ENCODE data around the gene GAPDHS. TPM values are rescaled to one million over a fixed set of nuclear protein-coding genes. Genes with fewer than 3 reads are reported as not detected.

Gene GAPDHS
- total RNA-seq, 3 donors from 2014 or later: not detected

DNA sequence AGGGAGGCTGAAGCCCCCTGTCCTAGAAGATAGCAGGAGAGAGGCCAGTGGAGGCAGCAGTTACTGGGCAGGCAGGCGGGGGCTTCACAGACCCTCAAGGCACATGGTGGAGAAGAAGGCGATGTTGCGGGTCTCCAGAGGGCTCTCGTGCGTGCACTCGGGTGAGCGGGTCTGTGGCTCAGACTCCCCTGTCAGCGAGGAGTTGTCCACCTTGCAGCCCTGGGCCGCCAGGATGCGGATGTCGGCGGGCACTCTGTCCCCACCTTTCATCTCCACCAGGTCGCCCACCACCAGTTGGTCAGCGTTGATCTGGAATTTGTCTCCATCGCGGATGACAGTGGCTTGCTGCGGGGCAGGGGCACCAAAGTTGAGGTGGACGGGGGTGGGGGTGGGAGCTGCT lies 27.0 kb downstream of the GAPDHS start:
- Histone ChIP-seq H3K9me3 (no peaks in the 10 kb centered on the region), H3K36me3 (ENCODE audit: low read depth) (no peaks in the 10 kb centered on the region), H3K4me3 (no peak overlapping the region), H3K4me1 (ENCODE audit: low read depth) (peaks cover 5% of the 10 kb centered on the region)
- intact Hi-C loops (cut with DNase I, micrococcal nuclease): no loop called here
- ATAC-seq (no peak), DNase-seq (no peak)
- TF ChIP-seq CTCF (IDR thresholded peaks at IDR 0.05): no peak

- DNase-seq (no peak), ATAC-seq (no peak)
- intact Hi-C loops (cut with DNase I, micrococcal nuclease): no loop called here
- Histone ChIP-seq H3K4me1 (ENCODE audit: low read depth) (peaks cover 5% of the 10 kb centered on the region), H3K9me3 (no peaks in the 10 kb centered on the region), H3K36me3 (ENCODE audit: low read depth) (no peaks in the 10 kb centered on the region), H3K4me3 (no peak overlapping the region)
- TF ChIP-seq CTCF (IDR thresholded peaks at IDR 0.05): no peak
Measured at GRCh38 chr19:35560677-35561076, 27.4 kb downstream of the GAPDHS start.

DNA sequence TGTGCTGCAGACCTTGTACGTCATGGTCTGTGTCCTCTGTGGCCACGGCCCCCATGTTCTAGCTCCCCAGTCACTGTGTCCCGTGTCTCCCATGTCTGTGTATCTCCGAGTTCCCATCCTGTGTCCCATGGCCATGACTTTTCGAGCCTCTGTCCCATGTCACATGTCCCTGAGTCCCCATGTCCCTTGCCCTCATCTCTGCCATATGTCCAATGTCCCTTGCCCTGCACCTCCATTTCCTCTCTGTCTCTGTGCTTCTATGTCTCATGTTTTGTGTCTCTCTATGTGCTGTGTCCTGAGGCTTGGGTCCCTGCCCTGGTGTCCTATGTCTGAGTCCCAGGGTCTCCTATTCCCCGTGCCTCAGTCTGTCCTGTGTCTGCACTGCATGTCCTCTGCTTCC lies 28.2 kb downstream of the GAPDHS start:
- intact Hi-C loops (cut with DNase I, micrococcal nuclease): no loop called here
- no peaks in the 10 kb centered on the region for H3K36me3 ChIP-seq (ENCODE audit: low read depth)
- DNase-seq (no peak), ATAC-seq (no peak)
- peaks cover 5% of the 10 kb centered on the region for H3K4me1 ChIP-seq (ENCODE audit: low read depth)
- no peaks in the 10 kb centered on the region for H3K9me3 ChIP-seq
- no peak overlapping the region for H3K4me3 ChIP-seq
- TF ChIP-seq CTCF (IDR thresholded peaks at IDR 0.05): no peak

DNA sequence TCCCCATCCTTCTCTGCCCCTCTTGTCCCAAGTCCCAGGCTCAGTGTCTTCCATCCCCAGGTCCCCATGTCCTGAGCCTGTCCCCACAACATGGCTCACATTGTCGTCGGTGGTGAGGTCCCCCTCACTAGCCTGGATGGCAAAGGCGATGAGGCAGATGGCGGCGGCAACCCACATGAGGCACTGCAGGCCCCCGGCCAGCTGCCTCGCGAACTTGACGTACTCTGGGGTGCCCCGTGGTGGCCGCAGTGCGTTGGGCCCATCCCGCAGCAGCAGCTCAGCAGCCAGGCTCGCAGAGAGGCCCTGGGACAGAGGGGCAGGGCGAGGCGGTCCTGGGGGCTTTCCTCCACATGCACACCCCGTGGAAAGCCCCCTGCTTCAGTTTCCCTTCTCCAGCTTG lies 29.1 kb downstream of the GAPDHS start:
- ATAC-seq: no peak
- Histone ChIP-seq H3K36me3 (ENCODE audit: low read depth) (no peaks in the 10 kb centered on the region), H3K9me3 (no peaks in the 10 kb centered on the region), H3K4me3 (no peak overlapping the region), H3K4me1 (ENCODE audit: low read depth) (peaks cover 5% of the 10 kb centered on the region)
- no peak for DNase-seq
- intact Hi-C loops (cut with DNase I, micrococcal nuclease): no loop called here
- no peak for TF ChIP-seq CTCF (IDR thresholded peaks at IDR 0.05)

DNA sequence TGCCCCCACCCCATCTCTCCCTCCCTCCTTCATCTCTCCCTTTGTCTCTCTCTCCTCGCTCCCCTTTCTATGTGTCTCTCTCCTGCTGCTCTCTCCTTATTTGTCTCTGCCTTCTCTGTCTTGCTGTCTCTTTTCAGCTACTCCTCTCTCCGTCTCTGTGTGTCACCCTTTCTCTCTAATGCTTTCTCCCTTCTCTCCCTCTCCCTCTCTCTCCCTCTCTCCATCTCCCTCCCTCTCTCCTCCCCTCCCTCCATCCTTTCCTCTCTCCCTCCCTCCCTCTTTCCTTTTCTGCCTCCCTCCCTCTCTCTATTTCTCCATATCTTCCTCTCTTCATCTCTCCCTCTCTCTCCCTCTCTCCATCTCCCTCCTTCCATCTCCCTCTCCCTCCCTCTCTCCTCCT lies 29.5 kb downstream of the GAPDHS start:
- no peaks in the 10 kb centered on the region for H3K9me3 ChIP-seq
- DNase-seq (no peak), ATAC-seq (no peak)
- peaks cover 5% of the 10 kb centered on the region for H3K4me1 ChIP-seq (ENCODE audit: low read depth)
- no peak for TF ChIP-seq CTCF (IDR thresholded peaks at IDR 0.05)
- no peak overlapping the region for H3K4me3 ChIP-seq
- intact Hi-C loops (cut with DNase I, micrococcal nuclease): no loop called here
- H3K36me3 ChIP-seq (ENCODE audit: low read depth): no peaks in the 10 kb centered on the region

DNA sequence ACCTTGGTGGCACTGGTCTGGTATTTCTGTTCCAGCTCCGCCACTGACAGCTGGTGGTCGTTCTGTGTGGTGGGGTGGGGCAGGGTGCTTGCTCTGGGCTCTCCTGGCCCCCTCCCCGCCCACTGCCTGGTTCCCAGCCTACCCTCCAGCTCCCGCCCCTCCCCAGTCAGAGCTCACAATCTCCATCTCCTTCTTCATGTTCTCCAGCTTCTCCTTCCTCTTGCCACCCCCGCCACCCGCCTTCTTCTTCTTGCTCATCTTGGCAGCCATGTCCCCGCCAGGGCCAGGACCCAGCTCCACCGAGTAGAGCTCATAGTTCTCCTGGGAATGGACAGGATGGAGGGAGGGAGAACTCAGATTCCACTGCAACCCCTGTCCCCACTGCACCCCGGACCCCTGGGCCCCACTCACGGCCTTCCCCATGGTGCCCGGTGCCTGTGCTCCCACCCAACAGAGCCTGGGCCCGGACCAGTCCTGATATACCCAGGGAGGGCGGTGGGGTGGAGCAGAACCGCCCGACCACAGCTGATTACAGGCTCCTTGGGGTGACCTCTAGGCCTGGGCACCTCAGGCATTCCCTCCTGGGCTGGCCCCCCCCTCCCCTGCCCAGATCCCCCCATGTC lies 30.1 kb downstream of the GAPDHS start, which contains the start of gene ATP4A:
ATP4A (minus strand) TSS at position 452 of the 623 bp plus-strand sequence; CDS start at position 423, 29 bp downstream.
- Histone ChIP-seq H3K9me3 (no peaks in the 10 kb centered on the region), H3K4me3 (no peak within 1 kb of the TSS), H3K4me1 (ENCODE audit: low read depth) (peaks cover under 1% of the 10 kb centered on the region), H3K36me3 (ENCODE audit: low read depth) (no peaks in the 10 kb centered on the region)
- TF ChIP-seq CTCF (IDR thresholded peaks at IDR 0.05): no peak
- DNase-seq (no peak), ATAC-seq (no peak)
- intact Hi-C loops (cut with DNase I, micrococcal nuclease): no loop called here

Data from mucosa of descending colon (tissue), 3 donors.